Cardiac muscle cell (in vitro differentiated cells and primary cell): Measurements from ENCODE around the gene ADGRD1. TPM values are rescaled to one million over a fixed set of nuclear protein-coding genes. Genes with fewer than 3 reads are reported as not detected.
"Not testable (repeated sequence)": the region's sequence is repeated elsewhere in the genome, so short reads cannot be mapped to it uniquely, and the experiment has no call there.

ENCODE experiments used
- DNase-seq, 2 donors: peaks; one replicate each; pipeline versions ENCODE4 v3.0.0 to v3.0.0-alpha.2; 2010 to 2017; ENCODE audit warnings: low read depth in 1 of 2, low spot score in 1 of 2
- H3K27ac ChIP-seq: fragments of 200-600 bp; sonication (generic); 2 replicates; pipeline ENCODE4 v1.5.1; 2016
- H3K27me3 ChIP-seq: fragments of 200-600 bp; sonication (generic); 2 replicates; pipeline ENCODE4 v1.6.0; 2016; ENCODE audit warnings: control low read depth
- H3K36me3 ChIP-seq: fragments of 200-600 bp; sonication (generic); 2 replicates; pipeline ENCODE4 v1.5.1; 2016; ENCODE audit warnings: control low read depth
- H3K4me1 ChIP-seq: fragments of 200-600 bp; sonication (generic); 2 replicates; pipeline ENCODE4 v1.8.1; 2017; ENCODE audit warnings: low read depth, mild to moderate bottlenecking, mixed run types
- H3K4me3 ChIP-seq: fragments of 200-600 bp; sonication (generic); 2 replicates; pipeline ENCODE4 v1.5.1; 2016; ENCODE audit warnings: mild to moderate bottlenecking
- H3K9me3 ChIP-seq: fragments of 200-600 bp; sonication (generic); 2 replicates; pipeline ENCODE4 v1.5.1; 2017; ENCODE audit warnings: low read depth, mild to moderate bottlenecking, control low read depth
- polyA plus RNA-seq: library from polyadenylated mRNA; unstranded; fragments of >200 nt; fragmentation: Nextera tagmentation; extraction: Ambion mirVana; gene quantifications from 2 replicates; pipeline ENCODE4 v1.2.1, GENCODE V29; 2016
- total RNA-seq: library from RNA; depleted of rRNA; stranded (reverse); fragments of >200 nt; gene quantifications from 2 replicates; pipeline ENCODE4 v1.2.3, GENCODE V29; 2016
- TF ChIP-seq, protein P1 (sequence below): IDR thresholded peaks from 2 replicates; pipeline ENCODE4 v1.5.1; 2012; ENCODE audit warnings: low read depth, mild to moderate bottlenecking, low read length

Gene ADGRD1
- total and polyA plus RNA-seq, 2 experiments from 2014 or later, result 66.6 to 74.0 TPM

DNA sequence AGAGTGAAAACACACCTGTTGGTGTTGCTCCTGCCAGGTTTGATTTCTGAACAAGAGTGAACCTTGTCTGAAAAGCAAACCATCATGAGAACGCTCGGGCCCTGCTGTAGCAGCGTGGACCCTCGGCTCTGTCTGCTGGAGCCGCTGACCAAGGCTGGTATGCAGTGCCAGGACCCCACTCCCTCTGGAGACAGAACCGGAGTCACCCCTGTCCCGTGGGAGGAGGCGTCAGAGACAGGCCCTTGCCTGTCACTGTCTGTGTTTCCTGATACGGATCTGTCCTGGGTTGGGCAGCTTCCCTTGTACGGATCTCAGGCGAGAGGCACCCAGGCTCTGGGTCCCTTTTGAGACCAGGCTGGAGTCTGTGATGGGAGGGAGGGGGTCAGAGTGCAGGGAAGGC is 111.6 kb downstream of the ADGRD1 start:
- no peaks in the 10 kb centered on the region for H3K36me3 ChIP-seq
- H3K4me3 ChIP-seq, result no peak overlapping the region
- no peaks in the 10 kb centered on the region for H3K9me3 ChIP-seq
- H3K27me3 ChIP-seq, result no peaks in the 10 kb centered on the region
- no peak for DNase-seq
- H3K4me1 ChIP-seq, result no peaks in the 10 kb centered on the region
- no peak overlapping the region for H3K27ac ChIP-seq
- TF ChIP-seq, protein P1, sequence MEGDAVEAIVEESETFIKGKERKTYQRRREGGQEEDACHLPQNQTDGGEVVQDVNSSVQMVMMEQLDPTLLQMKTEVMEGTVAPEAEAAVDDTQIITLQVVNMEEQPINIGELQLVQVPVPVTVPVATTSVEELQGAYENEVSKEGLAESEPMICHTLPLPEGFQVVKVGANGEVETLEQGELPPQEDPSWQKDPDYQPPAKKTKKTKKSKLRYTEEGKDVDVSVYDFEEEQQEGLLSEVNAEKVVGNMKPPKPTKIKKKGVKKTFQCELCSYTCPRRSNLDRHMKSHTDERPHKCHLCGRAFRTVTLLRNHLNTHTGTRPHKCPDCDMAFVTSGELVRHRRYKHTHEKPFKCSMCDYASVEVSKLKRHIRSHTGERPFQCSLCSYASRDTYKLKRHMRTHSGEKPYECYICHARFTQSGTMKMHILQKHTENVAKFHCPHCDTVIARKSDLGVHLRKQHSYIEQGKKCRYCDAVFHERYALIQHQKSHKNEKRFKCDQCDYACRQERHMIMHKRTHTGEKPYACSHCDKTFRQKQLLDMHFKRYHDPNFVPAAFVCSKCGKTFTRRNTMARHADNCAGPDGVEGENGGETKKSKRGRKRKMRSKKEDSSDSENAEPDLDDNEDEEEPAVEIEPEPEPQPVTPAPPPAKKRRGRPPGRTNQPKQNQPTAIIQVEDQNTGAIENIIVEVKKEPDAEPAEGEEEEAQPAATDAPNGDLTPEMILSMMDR, result no peak

DNA sequence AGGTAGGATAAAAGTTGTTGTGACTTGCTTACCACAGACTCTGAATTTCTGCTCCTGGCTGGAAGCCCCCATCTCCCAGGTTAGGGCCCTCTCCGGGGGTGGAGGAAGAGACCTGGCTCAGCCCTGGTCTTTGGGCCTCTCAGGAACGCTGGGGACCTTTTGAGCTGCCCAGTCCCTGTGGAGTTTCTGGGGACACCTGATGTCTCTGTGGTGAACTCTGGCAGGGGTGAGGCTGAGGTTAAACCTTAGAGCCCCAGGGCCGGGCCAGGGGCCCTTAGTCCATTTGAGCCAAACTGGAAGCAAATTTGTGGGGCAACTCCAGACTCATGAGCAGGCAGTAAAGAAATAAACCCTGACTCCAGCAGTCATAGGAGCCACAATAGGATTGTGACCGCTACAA is 112.1 kb downstream of the ADGRD1 start:
- no peaks in the 10 kb centered on the region for H3K36me3 ChIP-seq
- H3K27ac ChIP-seq, result no peak overlapping the region
- TF ChIP-seq, protein P1, result no peak
- H3K27me3 ChIP-seq, result no peaks in the 10 kb centered on the region
- no peak overlapping the region for H3K4me3 ChIP-seq
- DNase-seq, result no peak
- no peaks in the 10 kb centered on the region for H3K9me3 ChIP-seq
- no peaks in the 10 kb centered on the region for H3K4me1 ChIP-seq

DNA sequence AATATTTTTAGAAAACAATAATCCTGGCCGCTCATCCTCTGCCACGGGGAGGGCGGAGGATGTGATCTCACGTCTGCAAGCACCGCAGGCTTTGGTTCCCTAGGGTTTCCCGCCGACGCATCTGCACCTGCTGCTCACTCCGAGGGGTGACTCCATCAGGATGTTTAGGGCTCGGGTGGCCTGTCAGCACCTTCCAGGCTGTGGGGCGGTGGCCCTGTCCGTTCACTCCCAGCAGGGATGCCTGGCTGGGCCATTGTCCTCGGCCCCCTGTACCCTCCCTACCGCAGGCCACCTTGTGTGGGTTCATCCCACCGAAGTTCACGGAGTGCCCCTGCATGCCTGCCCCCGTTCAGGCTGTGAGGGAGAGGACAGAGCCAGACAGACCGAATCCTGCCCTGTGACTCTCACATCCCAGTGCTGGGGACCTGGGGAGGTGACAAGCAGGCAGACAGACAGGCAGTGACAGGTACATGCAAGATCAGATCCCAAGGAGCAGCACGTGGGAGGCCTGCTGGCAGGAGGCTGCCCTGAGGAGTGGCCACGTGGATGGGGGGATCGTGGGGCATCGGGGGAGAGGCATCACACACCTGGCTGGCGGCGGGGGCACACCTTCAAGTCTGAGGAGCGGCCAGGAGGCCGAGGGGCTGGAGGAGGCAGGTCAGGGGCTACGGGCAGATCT is 112.6 kb downstream of the ADGRD1 start:
- no peak overlapping the region for H3K4me3 ChIP-seq
- TF ChIP-seq, protein P1, result no peak
- H3K9me3 ChIP-seq, result no peaks in the 10 kb centered on the region
- no peaks in the 10 kb centered on the region for H3K27me3 ChIP-seq
- no peaks in the 10 kb centered on the region for H3K36me3 ChIP-seq
- H3K4me1 ChIP-seq, result no peaks in the 10 kb centered on the region
- no peak for DNase-seq
- H3K27ac ChIP-seq, result no peak overlapping the region

DNA sequence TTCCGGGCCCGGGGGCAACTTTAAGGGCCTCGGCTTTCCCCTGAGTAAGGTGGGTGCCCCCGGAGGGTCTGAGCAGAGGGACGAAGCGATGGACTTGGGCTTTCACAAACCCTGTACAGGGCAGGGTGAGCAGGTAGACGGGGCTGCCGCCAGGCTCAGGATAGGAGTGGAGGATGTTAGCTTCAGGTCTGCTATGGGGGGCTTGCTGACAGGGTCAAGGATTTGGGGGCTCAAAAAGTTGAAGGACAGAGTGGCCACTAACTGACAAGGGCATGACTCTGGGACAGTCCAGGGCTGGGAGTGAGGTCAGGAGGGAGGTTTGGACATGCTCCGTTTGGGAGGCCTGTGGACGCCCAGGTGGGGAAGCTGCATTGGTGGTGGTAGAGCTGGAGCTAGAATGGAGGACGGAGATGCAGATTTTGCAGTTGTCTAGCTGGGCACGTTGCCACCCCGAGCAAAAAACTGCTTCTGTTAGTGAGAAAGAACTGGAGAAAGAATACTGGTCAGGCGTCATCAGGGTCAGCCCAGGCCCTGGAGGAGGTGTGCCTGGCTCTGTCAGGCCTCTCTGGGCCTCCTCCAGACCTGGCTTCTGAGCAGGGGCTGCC is 113.3 kb downstream of the ADGRD1 start:
- no peaks in the 10 kb centered on the region for H3K4me1 ChIP-seq
- H3K36me3 ChIP-seq, result no peaks in the 10 kb centered on the region
- H3K9me3 ChIP-seq, result no peaks in the 10 kb centered on the region
- no peaks in the 10 kb centered on the region for H3K27me3 ChIP-seq
- TF ChIP-seq, protein P1, result no peak
- H3K27ac ChIP-seq, result no peak overlapping the region
- no peak overlapping the region for H3K4me3 ChIP-seq
- DNase-seq, result no peak

DNA sequence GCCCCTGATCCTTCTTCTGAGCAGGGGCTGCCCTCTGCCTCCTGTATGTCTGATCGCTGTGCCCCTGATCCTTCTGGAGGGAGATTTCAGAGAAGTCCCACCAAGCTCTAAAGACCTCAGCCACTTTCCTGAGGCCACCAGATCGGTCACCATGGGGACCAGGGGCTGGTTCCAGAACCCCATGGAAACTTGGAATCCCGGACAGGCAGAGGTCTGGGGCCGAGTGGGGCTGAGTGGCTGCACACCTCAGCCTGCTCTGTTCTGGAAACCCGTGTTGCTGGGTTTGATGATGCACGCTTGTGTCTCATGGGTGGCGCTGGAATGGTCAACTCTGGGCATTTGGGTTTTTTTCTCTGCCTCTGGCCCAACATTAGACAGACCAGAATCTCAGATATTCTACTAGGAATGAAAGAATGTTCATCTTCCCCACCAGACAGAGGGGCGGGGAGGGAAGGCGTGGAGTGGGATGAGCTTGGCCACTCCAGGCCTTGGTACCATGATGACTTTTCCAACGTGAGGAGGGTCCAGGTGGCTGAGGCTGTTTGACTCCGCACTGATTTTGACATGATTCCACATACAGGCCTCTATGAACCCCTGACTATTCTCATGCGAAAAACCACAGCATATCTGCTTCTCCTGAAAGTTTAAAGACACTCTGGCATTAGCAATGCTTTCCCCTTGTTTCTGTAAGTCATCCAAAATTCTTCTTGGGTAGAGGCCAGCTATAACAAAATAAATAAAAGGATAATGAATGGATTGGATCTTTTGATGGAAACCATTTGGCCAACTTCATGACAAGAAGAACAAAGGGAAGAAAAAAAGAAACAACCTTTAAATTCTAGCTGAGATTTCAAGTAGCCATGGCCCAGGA is 114.5 kb downstream of the ADGRD1 start:
- H3K27me3 ChIP-seq, result no peaks in the 10 kb centered on the region
- H3K9me3 ChIP-seq, result no peaks in the 10 kb centered on the region
- no peaks in the 10 kb centered on the region for H3K36me3 ChIP-seq
- no peaks in the 10 kb centered on the region for H3K4me1 ChIP-seq
- TF ChIP-seq, protein P1, result no peak
- DNase-seq, result no peak
- H3K4me3 ChIP-seq, result no peak overlapping the region
- H3K27ac ChIP-seq, result no peak overlapping the region

DNA sequence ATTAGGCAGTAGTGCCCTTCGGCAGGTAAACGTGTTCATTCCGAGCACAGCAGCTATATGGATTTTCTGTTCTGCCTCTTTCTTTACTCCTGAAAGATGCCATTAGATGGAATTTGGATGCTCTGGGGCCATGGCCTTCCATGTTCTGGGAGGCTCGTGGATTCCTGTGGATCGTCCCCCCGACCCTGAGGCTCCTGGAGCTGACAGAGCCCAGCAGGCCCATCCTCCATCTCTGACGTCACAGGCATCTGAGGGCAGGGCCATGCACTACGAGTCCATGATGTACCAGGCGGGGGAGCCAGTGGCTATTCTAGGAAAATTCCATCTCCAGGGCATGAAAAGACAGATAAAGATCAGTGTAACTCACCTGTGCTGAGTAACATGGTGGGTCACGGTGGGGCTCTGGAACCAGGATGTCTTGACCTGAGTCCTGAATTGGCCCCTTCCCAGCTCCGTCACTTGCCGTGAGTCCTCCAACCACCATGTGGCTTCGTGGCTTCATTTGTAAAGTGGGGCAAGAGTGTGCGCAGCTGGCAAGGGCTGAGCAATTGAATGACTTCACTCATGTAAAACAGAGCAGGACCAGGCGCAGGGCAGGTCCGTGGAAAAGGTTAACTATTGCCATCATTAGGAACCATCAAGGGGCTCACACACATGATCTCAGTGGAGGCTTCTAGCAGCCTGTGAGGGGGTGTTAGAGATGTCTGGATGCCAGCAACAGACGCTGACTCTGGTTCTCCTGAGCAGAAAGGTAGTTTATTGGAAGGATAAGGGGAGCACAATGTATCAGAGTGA is 115.4 kb downstream of the ADGRD1 start:
- not testable (repeated sequence) for H3K36me3 ChIP-seq, H3K27ac ChIP-seq, H3K4me1 ChIP-seq, DNase-seq, H3K9me3 ChIP-seq, H3K27me3 ChIP-seq, H3K4me3 ChIP-seq

DNA sequence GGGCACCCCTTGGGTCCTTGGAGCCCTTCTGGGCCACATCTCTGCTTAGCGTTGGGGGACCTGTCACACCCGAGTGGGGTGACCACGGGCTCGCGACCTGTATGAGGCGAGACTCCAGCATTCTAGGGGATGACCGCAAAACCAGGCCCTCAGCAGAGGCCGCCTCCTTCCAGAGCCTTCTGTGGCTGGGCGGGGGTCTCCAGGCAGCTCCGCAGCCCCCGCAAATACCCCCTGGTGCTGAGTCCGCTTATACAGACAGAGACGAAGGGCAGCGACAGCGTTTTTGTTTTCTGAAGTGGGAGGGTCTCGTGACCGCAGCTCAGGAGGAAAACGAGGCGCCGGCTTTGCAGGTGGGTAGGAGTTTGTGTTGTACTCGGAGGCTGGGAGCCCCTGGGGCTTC is 116.4 kb downstream of the ADGRD1 start:
- not testable (repeated sequence) for H3K4me1 ChIP-seq, DNase-seq, H3K4me3 ChIP-seq, H3K27me3 ChIP-seq, H3K36me3 ChIP-seq, H3K9me3 ChIP-seq, H3K27ac ChIP-seq

DNA sequence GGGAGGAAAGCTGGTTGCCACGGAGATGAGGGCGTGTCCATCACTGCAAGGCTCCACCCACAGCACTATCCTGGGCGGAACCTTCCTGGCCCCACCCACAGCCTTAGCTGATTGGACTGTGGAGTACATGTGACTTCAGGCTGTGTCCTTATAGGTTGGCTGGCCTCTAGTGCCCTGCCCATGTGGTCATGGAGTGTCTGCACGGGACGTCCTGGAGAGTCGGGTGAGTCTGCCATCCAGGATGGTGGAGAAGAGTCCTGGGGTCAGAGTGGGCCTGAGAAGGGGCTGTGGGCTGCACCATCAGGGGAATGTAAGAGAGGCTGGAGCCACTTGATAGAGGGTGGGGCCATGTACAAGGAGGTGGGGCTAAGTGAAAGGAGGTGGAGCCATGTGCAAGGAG is 117.0 kb downstream of the ADGRD1 start:
- not testable (repeated sequence) for H3K4me3 ChIP-seq, H3K4me1 ChIP-seq, H3K36me3 ChIP-seq, H3K27ac ChIP-seq, H3K9me3 ChIP-seq, DNase-seq, H3K27me3 ChIP-seq
